Heart left ventricle (tissue), 16 donors: ENCODE results near the gene EMX2. TPM values are rescaled to one million over a fixed set of nuclear protein-coding genes. Genes with fewer than 3 reads are reported as not detected.

Experiments
- ATAC-seq, 4 donors: fragments of 200-7000 bp; cut with Tn5 transposase; one replicate each; pipeline ENCODE4 v1.9.1; 2020 to 2022; ENCODE audit warnings: moderate library complexity in 4 of 4, mild to moderate bottlenecking in 3 of 4, moderate number of reproducible peaks in 1 of 4
- DNase-seq, 5 donors: peaks; one replicate each; pipeline ENCODE4 v3.0.0-alpha.2; 2020
- H3K27ac ChIP-seq, 12 donors: fragments of 200-600 bp; sonication (generic) in 4 of 12; one replicate each; pipeline versions ENCODE4 v1.5.0 to v1.8.0; 2016 to 2022; ENCODE audit warnings: mild to moderate bottlenecking in 2 of 12
- H3K27me3 ChIP-seq, 9 donors: fragments of 200-600 bp; sonication (generic) in 2 of 9; one replicate each; pipeline versions ENCODE4 v1.5.1 to v1.8.0; 2016 to 2022; ENCODE audit warnings: mild to moderate bottlenecking in 3 of 9
- H3K36me3 ChIP-seq, 9 donors: fragments of 200-600 bp; sonication (generic) in 2 of 9; one replicate each; pipeline versions ENCODE4 v1.5.0 to v1.8.0; 2018 to 2022; ENCODE audit warnings: mild to moderate bottlenecking in 2 of 9
- H3K4me1 ChIP-seq, 12 donors: fragments of 200-600 bp; sonication (generic) in 4 of 12; one replicate each; pipeline versions ENCODE4 v1.5.0 to v1.8.0; 2016 to 2022; ENCODE audit warnings: mild to moderate bottlenecking in 3 of 12
- H3K4me3 ChIP-seq, 12 donors: fragments of 200-600 bp; sonication (generic) in 4 of 12; one replicate each; pipeline versions ENCODE4 v1.5.0 to v1.8.0; 2017 to 2022; ENCODE audit warnings: mild to moderate bottlenecking in 9 of 12, moderate library complexity in 4 of 12
- H3K9me3 ChIP-seq, 12 donors: fragments of 200-600 bp; sonication (generic) in 4 of 12; one replicate each; pipeline versions ENCODE4 v1.5.0 to v1.8.0; 2016 to 2022; ENCODE audit warnings: mild to moderate bottlenecking in 1 of 12
- POLR2A ChIP-seq, 2 donors: fragments of 450-650 bp; IDR thresholded peaks; one replicate each; pipeline ENCODE4 v1.6.1; 2017; ENCODE audit warnings: antibody characterized with exemption in 2 of 2, mild to moderate bottlenecking in 2 of 2, moderate library complexity in 2 of 2
- WGBS, 4 donors: extraction: QIAGEN DNeasy Blood & Tissue Kit in 2 of 4; methylation state at CpG; one replicate each; pipeline versions ENCODE4 v1.1.5 to v1.1.7; 2013 to 2018; 5-methylcytosine and 5-hydroxymethylcytosine counted together
- intact Hi-C, 10 donors: fragments of 100-400 bp; cut with DNase I; formaldehyde crosslinking; loops; one replicate each; pipeline versions ENCODE4 v1.11.1 to v1.14.2; 2022
- polyA plus RNA-seq, 2 donors: library from polyadenylated mRNA; stranded (reverse); fragments of 200-250 nt; gene quantifications; one replicate each; pipeline ENCODE4 v1.2.3, GENCODE V29; 2013
- total RNA-seq, 9 donors: library from RNA; depleted of rRNA in 2 of 9; stranded (reverse); fragments of >200 nt in 2 of 9; fragmentation: NEBNext Ultra II Directional in 3 of 9; extraction: Animal tissue kit (Norgen Biotek cat#: 25700) in 3 of 9; gene quantifications; one replicate each; pipeline versions ENCODE4 v1.1.0 to v1.2.4, GENCODE V29; 2016 to 2023
- TF ChIP-seq, protein P1 (sequence below), 12 donors: fragments of 200-600 bp; sonication (generic) in 4 of 12; IDR thresholded peaks; one replicate each; pipeline versions ENCODE4 v1.5.0 to v1.8.0; 2018 to 2022; ENCODE audit warnings: antibody characterized with exemption in 12 of 12, mild to moderate bottlenecking in 5 of 12
- donor health status: ischemic (EF 13 %, LVEDD 7.1; RV severe dilation, severe dysfunction).
- donor health status: healthy with polysubstance abuse.
- donor health status: DM: no; HTN: yes; CAD: no.
- donor health status: DM: no; HTN: no; CAD: no.
- donor health status: ischemic (EF 25% LVEDD 6.9; RV normal size, moderate dysfunction).
- donor health status: ischemic (EF 25% LVEDD 5.7; RV mildly dilated, moderate dysfunction).
- donor health status: healthy.
- donor health status: DM: yes; HTN: yes; CAD: no.
- donor health status: ischemic (EF 35%, LVEDD 5.7; RV mildly dilated, moderate dysfunction).
- donor health status: nonischemic (EF 11% LVEDD 7.7; RV severe dilation, severe dysfunction).
- donor health status: DM: yes; HTN: yes; CAD: no.
- donor health status: PGD.
- donor health status: ischemic (EF 29% LVEDD 5.4; RV normal size, mild dysfunction).
- donor health status: nonischemic (EF 23%, LVEDD 6.1; RV moderate dilation, normal function).

The EMX2 gene
- total and polyA plus RNA-seq, 11 donors, result 0.06 to 0.54 (median 0.19) TPM; not detected in 4

DNA sequence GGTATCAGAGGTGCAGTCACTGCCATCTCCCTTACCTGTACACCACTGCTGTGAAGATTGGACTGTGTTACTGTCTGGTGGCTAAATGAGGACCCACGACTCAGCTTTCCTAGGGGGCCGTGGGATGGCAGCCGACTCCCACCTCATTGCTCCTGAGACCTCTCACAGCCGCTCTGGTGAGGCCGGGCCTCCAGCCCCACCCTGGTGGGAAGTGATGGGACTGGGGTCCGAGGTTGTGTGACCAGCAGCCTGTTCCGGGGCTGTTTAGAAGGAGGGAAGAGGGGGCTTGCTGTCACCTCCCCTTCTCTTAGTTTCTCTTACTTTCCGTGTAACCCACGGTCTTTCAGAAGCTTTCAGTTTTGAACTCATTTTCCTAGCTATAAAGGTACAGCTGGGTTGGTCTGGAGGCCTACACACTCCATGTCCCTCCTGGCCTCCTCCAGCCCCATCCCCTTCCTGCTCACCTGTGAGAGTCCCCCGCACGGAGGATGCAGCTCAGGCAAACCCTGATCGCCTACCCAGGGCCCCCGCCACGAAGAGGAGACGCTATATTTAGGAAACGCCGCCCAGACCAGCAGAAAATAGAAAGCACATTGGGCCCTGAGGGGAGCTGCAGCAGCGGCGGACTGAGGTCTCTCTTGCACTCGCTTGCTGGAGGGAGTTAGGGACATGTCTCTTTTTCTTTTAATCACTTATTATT, 4.6 kb downstream of the EMX2 start:
- no peak overlapping the region for H3K4me3 ChIP-seq
- no peaks in the 10 kb centered on the region for H3K9me3 ChIP-seq
- TF ChIP-seq, protein P1, sequence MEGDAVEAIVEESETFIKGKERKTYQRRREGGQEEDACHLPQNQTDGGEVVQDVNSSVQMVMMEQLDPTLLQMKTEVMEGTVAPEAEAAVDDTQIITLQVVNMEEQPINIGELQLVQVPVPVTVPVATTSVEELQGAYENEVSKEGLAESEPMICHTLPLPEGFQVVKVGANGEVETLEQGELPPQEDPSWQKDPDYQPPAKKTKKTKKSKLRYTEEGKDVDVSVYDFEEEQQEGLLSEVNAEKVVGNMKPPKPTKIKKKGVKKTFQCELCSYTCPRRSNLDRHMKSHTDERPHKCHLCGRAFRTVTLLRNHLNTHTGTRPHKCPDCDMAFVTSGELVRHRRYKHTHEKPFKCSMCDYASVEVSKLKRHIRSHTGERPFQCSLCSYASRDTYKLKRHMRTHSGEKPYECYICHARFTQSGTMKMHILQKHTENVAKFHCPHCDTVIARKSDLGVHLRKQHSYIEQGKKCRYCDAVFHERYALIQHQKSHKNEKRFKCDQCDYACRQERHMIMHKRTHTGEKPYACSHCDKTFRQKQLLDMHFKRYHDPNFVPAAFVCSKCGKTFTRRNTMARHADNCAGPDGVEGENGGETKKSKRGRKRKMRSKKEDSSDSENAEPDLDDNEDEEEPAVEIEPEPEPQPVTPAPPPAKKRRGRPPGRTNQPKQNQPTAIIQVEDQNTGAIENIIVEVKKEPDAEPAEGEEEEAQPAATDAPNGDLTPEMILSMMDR (IDR thresholded peaks at IDR 0.05), result no peak
- no peak for TF ChIP-seq POLR2A (IDR thresholded peaks at IDR 0.05)
- H3K27me3 ChIP-seq, result peaks cover 51 to 100% (median 98%) of the 10 kb centered on the region in 9 donors
- no peaks in the 10 kb centered on the region for H3K36me3 ChIP-seq
- no peak overlapping the region for H3K27ac ChIP-seq
- ATAC-seq, result no peak
- H3K4me1 ChIP-seq, result peaks cover 0 to 51% (median 24%) of the 10 kb centered on the region in 12 donors
- DNase-seq, result no peak
- intact Hi-C loops, result no loop called here
- 9 to 21% (median 16%) methylated on average over 20 of the region's 20 CpGs for WGBS, 4 donors

DNA sequence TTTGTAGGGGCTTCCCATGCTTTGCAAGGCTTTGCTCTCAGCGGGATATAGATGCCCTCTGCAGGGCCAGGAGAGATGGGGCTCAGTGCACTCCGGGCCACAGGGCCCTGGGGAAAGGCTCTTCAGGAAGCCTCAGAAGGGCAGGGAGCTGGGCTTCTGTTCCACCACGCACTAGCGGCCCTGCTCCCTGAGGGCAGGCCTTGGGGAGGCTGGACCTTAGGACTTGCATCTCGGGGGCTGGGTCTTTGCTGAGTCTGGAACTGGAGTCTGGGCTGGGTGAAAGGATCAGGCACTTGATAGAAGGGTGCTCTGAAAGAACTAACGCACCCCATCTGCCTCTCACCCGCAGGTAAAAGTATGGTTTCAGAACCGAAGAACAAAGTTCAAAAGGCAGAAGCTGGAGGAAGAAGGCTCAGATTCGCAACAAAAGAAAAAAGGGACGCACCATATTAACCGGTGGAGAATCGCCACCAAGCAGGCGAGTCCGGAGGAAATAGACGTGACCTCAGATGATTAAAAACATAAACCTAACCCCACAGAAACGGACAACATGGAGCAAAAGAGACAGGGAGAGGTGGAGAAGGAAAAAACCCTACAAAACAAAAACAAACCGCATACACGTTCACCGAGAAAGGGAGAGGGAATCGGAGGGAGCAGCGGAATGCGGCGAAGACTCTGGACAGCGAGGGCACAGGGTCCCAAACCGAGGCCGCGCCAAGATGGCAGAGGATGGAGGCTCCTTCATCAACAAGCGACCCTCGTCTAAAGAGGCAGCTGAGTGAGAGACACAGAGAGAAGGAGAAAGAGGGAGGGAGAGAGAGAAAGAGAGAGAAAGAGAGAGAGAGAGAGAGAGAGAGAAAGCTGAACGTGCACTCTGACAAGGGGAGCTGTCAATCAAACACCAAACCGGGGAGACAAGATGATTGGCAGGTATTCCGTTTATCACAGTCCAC, 5.4 kb downstream of the EMX2 start:
- DNase-seq (no peak), ATAC-seq (no peak)
- Histone ChIP-seq H3K27me3 (peaks cover 53 to 100% (median 99%) of the 10 kb centered on the region in 9 donors), H3K36me3 (no peaks in the 10 kb centered on the region), H3K9me3 (no peaks in the 10 kb centered on the region), H3K27ac (no peak overlapping the region), H3K4me1 (peaks cover 0 to 47% (median 24%) of the 10 kb centered on the region in 12 donors), H3K4me3 (no peak overlapping the region)
- WGBS, 4 donors, result 7 to 11% (median 9%) methylated on average over 31 to 32 of the region's 32 CpGs
- intact Hi-C loops, result no loop called here
- TF ChIP-seq, protein P1 (IDR thresholded peaks at IDR 0.05), result no peak
- no peak for TF ChIP-seq POLR2A (IDR thresholded peaks at IDR 0.05)

DNA sequence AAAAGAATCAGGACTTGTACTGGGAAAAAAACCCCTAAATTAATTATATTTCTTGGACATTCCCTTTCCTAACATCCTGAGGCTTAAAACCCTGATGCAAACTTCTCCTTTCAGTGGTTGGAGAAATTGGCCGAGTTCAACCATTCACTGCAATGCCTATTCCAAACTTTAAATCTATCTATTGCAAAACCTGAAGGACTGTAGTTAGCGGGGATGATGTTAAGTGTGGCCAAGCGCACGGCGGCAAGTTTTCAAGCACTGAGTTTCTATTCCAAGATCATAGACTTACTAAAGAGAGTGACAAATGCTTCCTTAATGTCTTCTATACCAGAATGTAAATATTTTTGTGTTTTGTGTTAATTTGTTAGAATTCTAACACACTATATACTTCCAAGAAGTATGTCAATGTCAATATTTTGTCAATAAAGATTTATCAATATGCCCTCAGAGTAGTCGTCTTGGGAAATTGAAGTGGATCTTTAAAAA, 6.6 kb downstream of the EMX2 start:
- H3K9me3 ChIP-seq, result no peaks in the 10 kb centered on the region
- H3K4me1 ChIP-seq, result peaks cover 0 to 46% (median 14%) of the 10 kb centered on the region in 12 donors
- H3K4me3 ChIP-seq, result no peak overlapping the region
- ATAC-seq (no peak), DNase-seq (no peak)
- no peak for TF ChIP-seq POLR2A (IDR thresholded peaks at IDR 0.05)
- TF ChIP-seq, protein P1 (IDR thresholded peaks at IDR 0.05), result no peak
- 16 to 25% (median 18%) methylated on average over 6 of the region's 6 CpGs for WGBS, 4 donors
- no peaks in the 10 kb centered on the region for H3K36me3 ChIP-seq
- intact Hi-C loops, result no loop called here
- H3K27me3 ChIP-seq, result peaks cover 49 to 100% (median 99%) of the 10 kb centered on the region in 9 donors
- H3K27ac ChIP-seq, result no peak overlapping the region

DNA sequence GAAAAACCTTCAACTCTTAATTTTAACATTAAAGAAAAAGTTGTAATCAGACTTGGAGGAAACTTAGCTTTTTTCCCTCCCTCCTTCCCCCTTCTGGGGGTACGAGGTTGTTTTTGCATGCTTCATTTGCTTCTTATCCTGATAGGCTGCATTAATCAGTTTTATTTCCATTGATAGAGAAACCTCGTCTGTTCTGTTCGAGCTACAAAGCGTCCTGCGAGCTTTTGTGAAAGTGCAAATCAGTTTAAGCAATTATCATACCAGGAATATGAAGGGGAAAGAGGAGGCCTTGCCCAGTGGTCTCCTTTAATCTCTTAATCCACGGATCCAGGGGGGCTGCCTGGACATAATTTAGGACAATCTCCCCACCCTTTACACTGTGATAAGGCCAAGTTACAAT, 7.5 kb downstream of the EMX2 start:
- ATAC-seq, result no peak
- H3K27me3 ChIP-seq, result peaks cover 43 to 100% (median 99%) of the 10 kb centered on the region in 9 donors

More for the DNA sequence above, 7.5 kb downstream of the EMX2 start:
- DNase-seq, result no peak
- intact Hi-C loops, result no loop called here
- Histone ChIP-seq H3K27ac (no peak overlapping the region), H3K4me3 (no peak overlapping the region), H3K36me3 (no peaks in the 10 kb centered on the region), H3K9me3 (no peaks in the 10 kb centered on the region), H3K4me1 (peaks cover 0 to 36% (median 6%) of the 10 kb centered on the region in 12 donors)
- WGBS, 4 donors, result 10 to 17% (median 12%) methylated on average over 6 of the region's 6 CpGs
- TF ChIP-seq, protein P1 (IDR thresholded peaks at IDR 0.05), result no peak
- TF ChIP-seq POLR2A (IDR thresholded peaks at IDR 0.05), result no peak
